Measurements from ENCODE around the gene SIGMAR1.

SIGMAR1 gene

GRCh38 chr9:34607331-34607730 is 30.3 kb downstream of the SIGMAR1 start:
- TF ChIP-seq CTCF (IDR thresholded peaks at IDR 0.05; ENCODE audit: insufficient read depth, low read length, missing control alignments) = no peak
- ChIA-PET POLR2A (no interaction called here), CTCF (interaction anchor here (0.8 to 5.9 kb wide), 10 partner anchors 8 to 352 kb away, joined by 3 to 110 read pairs (median 33); partner anchors contain the start of genes RPP25L and SIGMAR1)
- no peak overlapping the region for H3K4me3 ChIP-seq (ENCODE audit: low read depth, low read length)
- no peak for DNase-seq (ENCODE audit: low read depth, low spot score)

- DNase-seq (ENCODE audit: low read depth, low spot score) = no peak
- TF ChIP-seq CTCF (IDR thresholded peaks at IDR 0.05; ENCODE audit: insufficient read depth, low read length, missing control alignments) = no peak
- ChIA-PET CTCF (interaction anchor here (0.8 to 5.9 kb wide), 10 partner anchors 8 to 352 kb away, joined by 3 to 110 read pairs (median 33); partner anchors contain the start of genes RPP25L and SIGMAR1), POLR2A (no interaction called here)
- H3K4me3 ChIP-seq (ENCODE audit: low read depth, low read length) = no peak overlapping the region
These were observed 30.7 kb downstream of the SIGMAR1 start for GRCh38 chr9:34606905-34607304.

GRCh38 chr9:34606190-34606589 is 31.4 kb downstream of the SIGMAR1 start:
- ChIA-PET CTCF (interaction anchor here (0.8 to 5.9 kb wide), 10 partner anchors 9 to 351 kb away, joined by 3 to 110 read pairs (median 36); partner anchors contain the start of genes RPP25L and SIGMAR1), POLR2A (no interaction called here)
- no peak for DNase-seq (ENCODE audit: low read depth, low spot score)
- TF ChIP-seq CTCF (IDR thresholded peaks at IDR 0.05; ENCODE audit: insufficient read depth, low read length, missing control alignments) = no peak
- no peak overlapping the region for H3K4me3 ChIP-seq (ENCODE audit: low read depth, low read length)

- no peak for DNase-seq (ENCODE audit: low read depth, low spot score)
- ChIA-PET POLR2A (no interaction called here), CTCF (interaction anchor here (0.6 to 5.9 kb wide), 51 partner anchors 10 to 663 kb away, joined by 3 to 110 read pairs (median 5); partner anchors contain the start of genes ARID3C, DCTN3, GALT and RPP25L)
- peak; percentile 88 for TF ChIP-seq CTCF (IDR thresholded peaks at IDR 0.05; ENCODE audit: insufficient read depth, low read length, missing control alignments)
- no peak overlapping the region for H3K4me3 ChIP-seq (ENCODE audit: low read depth, low read length)
These were observed 33.9 kb downstream of the SIGMAR1 start for GRCh38 chr9:34603610-34604231.

GRCh38 chr9:34601937-34602573 is 35.5 kb downstream of the SIGMAR1 start:
- DNase-seq (ENCODE audit: low read depth, low spot score) = no peak
- CTCF ChIA-PET = interaction anchor here (1.0 to 11.5 kb wide), 26 partner anchors 9 to 269 kb away, joined by 3 to 255 read pairs (median 11); partner anchors contain the start of genes RPP25L and SIGMAR1

More at GRCh38 chr9:34601937-34602573, 35.5 kb downstream of the SIGMAR1 start:
- TF ChIP-seq CTCF (IDR thresholded peaks at IDR 0.05; ENCODE audit: insufficient read depth, low read length, missing control alignments) = no peak
- POLR2A ChIA-PET = no interaction called here
- H3K4me3 ChIP-seq (ENCODE audit: low read depth, low read length) = no peak overlapping the region
